Pancreas (tissue), 10 donors: ENCODE data around the gene ITPRID1. TPM values are rescaled to one million over a fixed set of nuclear protein-coding genes. Genes with fewer than 3 reads are reported as not detected.
"Not testable (repeated sequence)": the region's sequence is repeated elsewhere in the genome, so short reads cannot be mapped to it uniquely, and the experiment has no call there.

Source experiments
- ATAC-seq, 4 donors: fragments of 200-7000 bp; cut with Tn5 transposase; one replicate each; pipeline versions ENCODE4 v1.8.0 to v1.9.1; 2020; ENCODE audit warnings: mild to moderate bottlenecking in 4 of 4, moderate library complexity in 4 of 4
- DNase-seq, 6 donors: peaks; one replicate each; pipeline ENCODE4 v3.0.0-alpha.2; 2020
- FAIRE-seq: peaks from 2 replicates; lab custom pipeline; 2012; peaks lifted over from hg19 to GRCh38; lab: Jason Lieb, UNC
- H3K27ac ChIP-seq, 4 donors: fragments of 200-600 bp; sonication (generic); 1 replicate in 3 of 4; 2 replicates in 1 of 4; pipeline versions ENCODE4 v1.5.0 to v1.8.0; 2020
- H3K27me3 ChIP-seq, 4 donors: fragments of 200-600 bp; one replicate each; pipeline ENCODE4 v1.8.0; 2021
- H3K36me3 ChIP-seq, 3 donors: fragments of 200-600 bp; sonication (generic) in 1 of 3; one replicate each; pipeline versions ENCODE4 v1.5.0 to v1.8.0; 2020 to 2021
- H3K4me1 ChIP-seq, 3 donors: fragments of 200-600 bp; one replicate each; pipeline ENCODE4 v1.8.0; 2021
- H3K4me3 ChIP-seq, 4 donors: fragments of 200-600 bp; sonication (generic) in 2 of 4; one replicate each; pipeline versions ENCODE4 v1.5.0 to v1.8.0; 2020 to 2021
- H3K9me3 ChIP-seq, 4 donors: fragments of 200-600 bp; one replicate each; pipeline ENCODE4 v1.8.0; 2021
- WGBS, 2 donors: extraction: QIAGEN DNeasy Blood & Tissue Kit; methylation state at CpG; one replicate each; pipeline ENCODE4 v1.1.7; 2013; 5-methylcytosine and 5-hydroxymethylcytosine counted together
- intact Hi-C, 3 donors: fragments of 100-400 bp; cut with DNase I; formaldehyde crosslinking; loops; one replicate each; pipeline versions ENCODE4 v1.11.1 to v1.14.2; 2022
- polyA plus RNA-seq, 2 donors: library from polyadenylated mRNA; stranded (reverse); fragments of 200-250 nt; gene quantifications; one replicate each; pipeline ENCODE4 v1.2.3, GENCODE V29; 2013
- total RNA-seq, 6 donors: library from RNA; stranded (reverse); fragmentation: NEBNext Ultra II Directional in 4 of 6; extraction: Animal tissue kit (Norgen Biotek cat#: 25700) in 4 of 6; gene quantifications; one replicate each; pipeline versions ENCODE4 v1.2.1 to v1.2.4, GENCODE V29; 2021 to 2023
- TF ChIP-seq, protein P1 (sequence below), 4 donors: fragments of 200-600 bp; sonication (generic) in 3 of 4; IDR thresholded peaks; one replicate each; pipeline versions ENCODE4 v1.5.0 to v1.8.0; 2021; ENCODE audit warnings: antibody characterized with exemption in 4 of 4
- donor health status: healthy with polysubstance abuse.
- donor health status: DM: no; HTN: no; CAD: no; lungs with moderate emphysema.
- donor health status: DM: no; HTN: no; CAD: no.
- donor health status: control.
- donor health status: control.
- donor health status: Bipolar disorder and iron deficiency.
- donor health status: DM: yes; HTN: yes; CAD: no.
- donor health status: DM: no; HTN: no; CAD: no.
- donor health status: DM: no; HTN: no; CAD: no.
- donor health status: DM: yes; HTN: yes; CAD: no.

Gene ITPRID1
- total RNA-seq (under 1 TPM in 5 of 6 donors, not detected in 1; 0.05 to 0.72 (median 0.09) TPM), polyA plus RNA-seq (under 1 TPM in 1 of 2 donors, not detected in 1; 0.02 TPM)

GRCh38 chr7:31513790-31514189 lies at the start of gene ITPRID1:
TSS of gene ITPRID1 (plus strand) at chr7:31514090. CDS start at chr7:31553025, 38,935 bp downstream.
- no peak for ATAC-seq
- H3K4me1 ChIP-seq, result no peaks in the 10 kb centered on the region
- DNase-seq, result no peak
- FAIRE-seq, result no peak
- 54 to 56% methylated on average over 4 of the region's 4 CpGs for WGBS, 2 donors
- H3K9me3 ChIP-seq, result no peaks in the 10 kb centered on the region
- no peak within 1 kb of the TSS for H3K27ac ChIP-seq
- H3K36me3 ChIP-seq, result no peaks in the 10 kb centered on the region
- H3K4me3 ChIP-seq, result no peak within 1 kb of the TSS
- TF ChIP-seq, protein P1, sequence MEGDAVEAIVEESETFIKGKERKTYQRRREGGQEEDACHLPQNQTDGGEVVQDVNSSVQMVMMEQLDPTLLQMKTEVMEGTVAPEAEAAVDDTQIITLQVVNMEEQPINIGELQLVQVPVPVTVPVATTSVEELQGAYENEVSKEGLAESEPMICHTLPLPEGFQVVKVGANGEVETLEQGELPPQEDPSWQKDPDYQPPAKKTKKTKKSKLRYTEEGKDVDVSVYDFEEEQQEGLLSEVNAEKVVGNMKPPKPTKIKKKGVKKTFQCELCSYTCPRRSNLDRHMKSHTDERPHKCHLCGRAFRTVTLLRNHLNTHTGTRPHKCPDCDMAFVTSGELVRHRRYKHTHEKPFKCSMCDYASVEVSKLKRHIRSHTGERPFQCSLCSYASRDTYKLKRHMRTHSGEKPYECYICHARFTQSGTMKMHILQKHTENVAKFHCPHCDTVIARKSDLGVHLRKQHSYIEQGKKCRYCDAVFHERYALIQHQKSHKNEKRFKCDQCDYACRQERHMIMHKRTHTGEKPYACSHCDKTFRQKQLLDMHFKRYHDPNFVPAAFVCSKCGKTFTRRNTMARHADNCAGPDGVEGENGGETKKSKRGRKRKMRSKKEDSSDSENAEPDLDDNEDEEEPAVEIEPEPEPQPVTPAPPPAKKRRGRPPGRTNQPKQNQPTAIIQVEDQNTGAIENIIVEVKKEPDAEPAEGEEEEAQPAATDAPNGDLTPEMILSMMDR (IDR thresholded peaks at IDR 0.05), result no peak
- peaks cover 0 to 3% (median 0%) of the 10 kb centered on the region in 4 donors for H3K27me3 ChIP-seq
- intact Hi-C loops, result no loop called here

DNA sequence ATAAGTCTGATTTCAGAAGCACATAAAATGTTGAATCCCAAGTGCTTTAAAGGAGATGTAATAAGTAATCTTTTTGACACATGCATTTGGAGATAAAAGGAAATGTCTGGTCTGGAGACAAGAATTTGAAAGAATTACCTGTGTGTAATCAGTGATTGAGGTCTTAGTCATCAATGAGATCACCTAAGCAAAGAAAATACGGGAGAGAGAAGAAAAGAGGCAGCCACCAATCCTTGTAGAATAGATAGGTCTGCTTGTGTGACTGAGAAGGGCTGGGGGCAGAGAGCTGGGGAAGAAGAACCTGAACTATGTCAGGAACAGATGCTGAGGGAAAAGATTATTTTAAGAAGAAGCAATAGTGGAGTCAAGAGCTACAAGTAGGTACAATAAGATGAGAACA lies 49.3 kb upstream of the ITPRID1 start:
- 15 to 22% methylated on average over 1 of the region's 1 CpG for WGBS, 2 donors
- peak in 1 of 4 donors; percentile 48 for ATAC-seq
- intact Hi-C loops, result no loop called here

GRCh38 chr7:31465285-31465684 lies 48.6 kb upstream of the ITPRID1 start:
- no peaks in the 10 kb centered on the region for H3K27me3 ChIP-seq
- peak in 1 of 4 donors; percentile 51 for ATAC-seq
- no peak for FAIRE-seq

More for the DNA sequence above, 49.3 kb upstream of the ITPRID1 start:
- Histone ChIP-seq H3K9me3 (no peaks in the 10 kb centered on the region), H3K4me1 (no peaks in the 10 kb centered on the region), H3K27me3 (no peaks in the 10 kb centered on the region), H3K36me3 (no peaks in the 10 kb centered on the region), H3K27ac (no peak overlapping the region), H3K4me3 (no peak overlapping the region)
- DNase-seq, result no peak
- TF ChIP-seq, protein P1 (IDR thresholded peaks at IDR 0.05), result no peak
- no peak for FAIRE-seq

DNA sequence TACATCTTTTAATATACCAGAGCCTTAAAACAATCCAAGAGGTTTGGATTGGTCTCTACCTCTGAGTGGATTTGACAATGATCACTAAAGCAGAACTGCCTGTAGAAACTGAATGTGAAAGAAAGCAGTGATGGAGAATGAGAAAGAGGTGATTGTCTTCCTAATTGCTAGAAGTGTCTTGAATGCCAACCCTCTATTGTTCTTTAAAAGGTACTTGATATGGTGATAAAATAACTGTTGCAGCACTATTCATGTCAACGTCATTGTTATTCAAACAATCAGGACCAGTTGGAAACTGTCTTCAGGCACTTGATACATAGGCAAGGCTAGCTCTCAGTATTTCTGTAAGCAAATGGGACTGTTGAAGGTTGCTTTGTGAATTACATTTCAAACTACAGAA lies 47.9 kb upstream of the ITPRID1 start:
- no peak overlapping the region for H3K4me3 ChIP-seq
- intact Hi-C loops, result no loop called here
- H3K9me3 ChIP-seq, result no peaks in the 10 kb centered on the region
- H3K27me3 ChIP-seq, result no peaks in the 10 kb centered on the region
- no peaks in the 10 kb centered on the region for H3K4me1 ChIP-seq
- no peak for FAIRE-seq
- no peak for ATAC-seq
- H3K27ac ChIP-seq, result no peak overlapping the region
- DNase-seq, result no peak
- H3K36me3 ChIP-seq, result no peaks in the 10 kb centered on the region
- 31 to 36% methylated on average over 1 of the region's 1 CpG for WGBS, 2 donors
- TF ChIP-seq, protein P1 (IDR thresholded peaks at IDR 0.05), result no peak

More at GRCh38 chr7:31465285-31465684, 48.6 kb upstream of the ITPRID1 start:
- Histone ChIP-seq H3K9me3 (no peaks in the 10 kb centered on the region), H3K27ac (no peak overlapping the region), H3K36me3 (no peaks in the 10 kb centered on the region), H3K4me3 (no peak overlapping the region), H3K4me1 (no peaks in the 10 kb centered on the region)
- WGBS, 2 donors, result 55 to 59% methylated on average over 3 of the region's 3 CpGs
- DNase-seq, result no peak
- TF ChIP-seq, protein P1 (IDR thresholded peaks at IDR 0.05), result no peak
- intact Hi-C loops, result no loop called here

DNA sequence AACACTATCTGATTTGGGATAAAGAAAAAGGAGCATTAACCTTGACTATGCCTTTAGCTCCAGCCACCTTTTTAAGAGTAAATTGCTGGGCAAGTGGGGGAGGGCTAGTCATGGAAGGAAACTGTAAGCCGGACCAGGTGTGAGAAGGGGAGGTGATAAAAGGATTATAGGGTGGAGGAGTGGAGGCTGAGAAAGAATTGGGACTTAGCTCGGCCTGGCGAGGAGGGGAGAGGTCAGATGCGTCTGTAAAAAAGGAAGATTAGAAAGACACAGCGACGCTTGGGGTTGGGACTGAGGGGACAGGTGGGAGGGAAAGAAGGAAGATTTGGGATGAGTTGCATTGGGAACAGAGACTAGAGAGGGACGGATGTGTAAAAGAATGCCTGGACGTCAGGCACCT lies 43.0 kb upstream of the ITPRID1 start:
- H3K9me3 ChIP-seq, H3K4me1 ChIP-seq, H3K36me3 ChIP-seq, ATAC-seq, H3K4me3 ChIP-seq, FAIRE-seq, DNase-seq, intact Hi-C loops, H3K27me3 ChIP-seq, H3K27ac ChIP-seq: not testable (repeated sequence)
- WGBS, 2 donors, result 58 to 72% methylated on average over 8 of the region's 8 CpGs
